Stimulated activated CD4-positive, alpha-beta T cell treated with anti-CD3 and anti-CD28 coated beads, Interleukin-15, amount 100 ng/mL, for 48 hours (primary cell): Measurements from ENCODE around the gene ITK.
A peak's percentile ranks its signal among the peaks of the same experiment; 100 is the strongest.
"Not testable (repeated sequence)": the region's sequence is repeated elsewhere in the genome, so short reads cannot be mapped to it uniquely, and the experiment has no call there.

Experiments
- DNase-seq, 2 donors: peaks; one replicate each; pipeline ENCODE4 v3.0.0-alpha.2; 2020; ENCODE audit warnings: low read depth in 2 of 2

The ITK gene

GRCh38 chr5:157167214-157167621 lies 13.4 kb upstream of the ITK start:
- no peak for DNase-seq

GRCh38 chr5:157168286-157168685 lies 12.4 kb upstream of the ITK start:
- DNase-seq: no peak

GRCh38 chr5:157172403-157172802 lies 8.2 kb upstream of the ITK start:
- peak; percentile 85 to 87 for DNase-seq

- no peak for DNase-seq
Observed at GRCh38 chr5:157175071-157175612, 5.5 kb upstream of the ITK start.

GRCh38 chr5:157177953-157178352 lies 2.7 kb upstream of the ITK start:
- no peak for DNase-seq

- DNase-seq: no peak
Observed at GRCh38 chr5:157178966-157179365, 1.7 kb upstream of the ITK start.

GRCh38 chr5:157182143-157182757 lies 1.6 kb downstream of the ITK start:
- no peak for DNase-seq

GRCh38 chr5:157184117-157184670 lies 3.6 kb downstream of the ITK start:
- no peak for DNase-seq

- DNase-seq: not testable (repeated sequence)
Observed at GRCh38 chr5:157185122-157185521, 4.5 kb downstream of the ITK start.

- DNase-seq: no peak
Observed at GRCh38 chr5:157186309-157187045, 5.8 kb downstream of the ITK start.

GRCh38 chr5:157187046-157187754 lies 6.6 kb downstream of the ITK start:
- no peak for DNase-seq

GRCh38 chr5:157188270-157188669 lies 7.6 kb downstream of the ITK start:
- no peak for DNase-seq

GRCh38 chr5:157189223-157189622 lies 8.6 kb downstream of the ITK start:
- DNase-seq: no peak

GRCh38 chr5:157193699-157194424 lies 13.2 kb downstream of the ITK start:
- no peak for DNase-seq

GRCh38 chr5:157196045-157196444 lies 15.4 kb downstream of the ITK start:
- DNase-seq: no peak

- no peak for DNase-seq
Observed at GRCh38 chr5:157197086-157197485, 16.4 kb downstream of the ITK start.

GRCh38 chr5:157198277-157198986 lies 17.8 kb downstream of the ITK start:
- no peak for DNase-seq

- no peak for DNase-seq
Observed at GRCh38 chr5:157201857-157202256, 21.2 kb downstream of the ITK start.

- no peak for DNase-seq
Observed at GRCh38 chr5:157203417-157203816, 22.8 kb downstream of the ITK start.

GRCh38 chr5:157204765-157205164 lies 24.1 kb downstream of the ITK start:
- DNase-seq: no peak

- DNase-seq: no peak
Observed at GRCh38 chr5:157205708-157206107, 25.1 kb downstream of the ITK start.
